ENCODE data around the gene HECW1. TPM values are rescaled to one million over a fixed set of nuclear protein-coding genes. Genes with fewer than 3 reads are reported as not detected.

Gene HECW1
- total RNA-seq, 1 experiment from 2014 or later: 1.8 TPM

GRCh38 chr7:43364391-43364790 is 251.9 kb downstream of the HECW1 start:
- Mint-ChIP-seq H3K4me1 (ENCODE audit: low read depth, unreplicated experiment) (no peaks in the 10 kb centered on the region), H3K36me3 (ENCODE audit: insufficient read depth, unreplicated experiment) (no peaks in the 10 kb centered on the region), H3K27ac (ENCODE audit: unreplicated experiment) (no peak overlapping the region), H3K9me3 (ENCODE audit: unreplicated experiment) (no peaks in the 10 kb centered on the region), H3K27me3 (ENCODE audit: insufficient read depth, unreplicated experiment) (no peaks in the 10 kb centered on the region), H3K4me3 (ENCODE audit: unreplicated experiment) (no peak overlapping the region)
- CTCF ChIA-PET: no interaction called here
- no TSS peak for BruUV-seq (replicated peaks)
- TF ChIP-seq, protein P1, sequence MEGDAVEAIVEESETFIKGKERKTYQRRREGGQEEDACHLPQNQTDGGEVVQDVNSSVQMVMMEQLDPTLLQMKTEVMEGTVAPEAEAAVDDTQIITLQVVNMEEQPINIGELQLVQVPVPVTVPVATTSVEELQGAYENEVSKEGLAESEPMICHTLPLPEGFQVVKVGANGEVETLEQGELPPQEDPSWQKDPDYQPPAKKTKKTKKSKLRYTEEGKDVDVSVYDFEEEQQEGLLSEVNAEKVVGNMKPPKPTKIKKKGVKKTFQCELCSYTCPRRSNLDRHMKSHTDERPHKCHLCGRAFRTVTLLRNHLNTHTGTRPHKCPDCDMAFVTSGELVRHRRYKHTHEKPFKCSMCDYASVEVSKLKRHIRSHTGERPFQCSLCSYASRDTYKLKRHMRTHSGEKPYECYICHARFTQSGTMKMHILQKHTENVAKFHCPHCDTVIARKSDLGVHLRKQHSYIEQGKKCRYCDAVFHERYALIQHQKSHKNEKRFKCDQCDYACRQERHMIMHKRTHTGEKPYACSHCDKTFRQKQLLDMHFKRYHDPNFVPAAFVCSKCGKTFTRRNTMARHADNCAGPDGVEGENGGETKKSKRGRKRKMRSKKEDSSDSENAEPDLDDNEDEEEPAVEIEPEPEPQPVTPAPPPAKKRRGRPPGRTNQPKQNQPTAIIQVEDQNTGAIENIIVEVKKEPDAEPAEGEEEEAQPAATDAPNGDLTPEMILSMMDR (IDR thresholded peaks at IDR 0.05; ENCODE audit: insufficient read depth in 1 of 2, low read depth in 1 of 2, low read length in 1 of 2, severe bottlenecking in 1 of 2, unreplicated experiment in 1 of 2): no peak
- Histone ChIP-seq H3K27me3 (replicated peaks; ENCODE audit: control insufficient read depth, insufficient read depth, low read length) (no peaks in the 10 kb centered on the region), H3K9me3 (0 out of 2 replicates have a peak, but pooled peaks cover 3% of the 10 kb centered on the region), H3K4me1 (no peaks in the 10 kb centered on the region), H3K36me3 (ENCODE audit: control insufficient read depth, insufficient read depth, low read length) (no peaks in the 10 kb centered on the region), H3K4me3 (ENCODE audit: low read depth, low read length) (no peak overlapping the region)
- no peak for DNase-seq
- POLR2A ChIA-PET: no interaction called here
- intact Hi-C loops (cut with micrococcal nuclease; ENCODE audit: unreplicated experiment): no loop called here

DNA sequence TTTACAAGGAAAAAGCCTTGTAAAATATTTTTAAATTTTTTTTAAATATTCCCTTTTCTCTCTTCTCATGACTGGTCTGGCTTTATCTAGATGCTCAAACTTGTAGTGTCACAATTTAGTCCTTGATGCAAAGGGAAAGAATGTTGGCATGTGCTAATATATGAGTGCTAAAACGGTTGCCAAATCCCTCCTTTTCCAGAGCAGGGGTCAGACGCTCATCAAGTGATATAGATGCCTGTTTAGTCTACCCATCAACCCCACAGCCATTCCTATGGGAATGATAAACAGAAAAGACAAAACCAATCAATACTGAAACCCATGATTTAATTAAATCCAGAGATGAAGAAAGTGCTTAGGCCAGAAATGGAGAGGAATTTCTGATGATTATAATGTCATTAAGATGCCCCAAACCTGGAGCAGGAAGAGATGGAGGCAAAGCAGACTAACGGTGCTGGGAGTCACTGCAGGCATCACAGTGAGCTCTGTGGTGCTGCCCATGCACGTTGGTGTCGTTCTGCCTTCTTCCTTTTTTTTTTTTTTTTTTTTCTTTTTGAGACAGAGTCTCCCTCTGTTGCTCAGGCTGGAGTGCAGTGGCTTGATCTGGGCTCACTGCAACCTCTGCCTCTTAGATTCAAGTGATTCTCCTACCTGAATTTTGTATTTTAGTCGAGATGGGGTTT is 260.4 kb downstream of the HECW1 start:
- Histone ChIP-seq H3K4me3 (ENCODE audit: low read depth, low read length) (no peak overlapping the region), H3K27me3 (replicated peaks; ENCODE audit: control insufficient read depth, insufficient read depth, low read length) (no peaks in the 10 kb centered on the region), H3K4me1 (no peaks in the 10 kb centered on the region), H3K9me3 (no peaks in the 10 kb centered on the region), H3K36me3 (ENCODE audit: control insufficient read depth, insufficient read depth, low read length) (no peaks in the 10 kb centered on the region)
- H3K27me3 Mint-ChIP-seq (ENCODE audit: insufficient read depth, unreplicated experiment): peaks cover 6% of the 10 kb centered on the region
- TF ChIP-seq, protein P1 (IDR thresholded peaks at IDR 0.05; ENCODE audit: insufficient read depth in 1 of 2, low read depth in 1 of 2, low read length in 1 of 2, severe bottlenecking in 1 of 2, unreplicated experiment in 1 of 2): no peak
- H3K4me3 Mint-ChIP-seq (ENCODE audit: unreplicated experiment): no peak overlapping the region
- intact Hi-C loops (cut with micrococcal nuclease; ENCODE audit: unreplicated experiment): no loop called here
- no peak overlapping the region for H3K27ac Mint-ChIP-seq (ENCODE audit: unreplicated experiment)
- H3K9me3 Mint-ChIP-seq (ENCODE audit: unreplicated experiment): no peaks in the 10 kb centered on the region
- H3K4me1 Mint-ChIP-seq (ENCODE audit: low read depth, unreplicated experiment): no peaks in the 10 kb centered on the region
- no TSS peak for BruUV-seq (replicated peaks)
- CTCF ChIA-PET: no interaction called here
- POLR2A ChIA-PET: no interaction called here
- H3K36me3 Mint-ChIP-seq (ENCODE audit: insufficient read depth, unreplicated experiment): no peaks in the 10 kb centered on the region
- no peak for DNase-seq

DNA sequence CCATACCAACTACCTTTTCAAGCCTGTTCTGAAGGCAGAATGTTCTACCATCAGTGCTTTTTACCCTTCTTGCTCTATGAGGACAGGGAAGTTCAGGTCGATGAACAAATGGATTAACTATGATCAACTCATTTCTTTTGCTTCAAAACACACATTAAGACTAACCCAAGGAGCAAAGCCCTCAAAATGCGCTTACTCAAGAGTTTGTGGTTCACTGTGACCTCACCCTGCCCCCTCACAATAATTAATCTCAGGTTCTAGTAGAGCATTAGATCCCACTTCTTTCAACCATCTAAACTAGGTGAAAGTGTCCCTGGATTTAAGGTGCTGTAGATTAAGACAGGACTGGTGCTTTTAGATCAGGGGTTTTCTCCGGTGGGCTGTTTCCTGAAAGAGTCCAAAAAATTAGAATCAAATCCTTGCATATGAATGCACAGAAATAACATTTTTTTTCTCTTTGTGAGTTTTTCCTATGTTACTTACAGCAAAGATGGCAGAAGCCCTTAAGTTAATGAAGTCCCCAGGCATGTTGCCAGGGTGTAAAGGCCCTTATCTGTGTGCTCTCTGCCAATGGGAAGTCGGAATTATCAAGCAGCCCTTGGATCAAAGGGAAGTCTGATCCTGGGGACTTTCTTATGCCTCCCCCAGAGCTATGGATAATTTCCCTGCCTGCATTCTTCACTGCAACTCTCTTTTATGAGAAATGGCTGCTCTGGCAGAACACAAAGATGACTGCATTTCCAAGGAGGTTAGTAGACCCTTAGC is 264.9 kb downstream of the HECW1 start:
- Mint-ChIP-seq H3K4me3 (ENCODE audit: unreplicated experiment) (no peak overlapping the region), H3K4me1 (ENCODE audit: low read depth, unreplicated experiment) (no peaks in the 10 kb centered on the region), H3K36me3 (ENCODE audit: insufficient read depth, unreplicated experiment) (no peaks in the 10 kb centered on the region), H3K27ac (ENCODE audit: unreplicated experiment) (no peak overlapping the region), H3K27me3 (ENCODE audit: insufficient read depth, unreplicated experiment) (peaks cover 14% of the 10 kb centered on the region), H3K9me3 (ENCODE audit: unreplicated experiment) (no peaks in the 10 kb centered on the region)
- POLR2A ChIA-PET: no interaction called here
- no peak for DNase-seq
- Histone ChIP-seq H3K27me3 (replicated peaks; ENCODE audit: control insufficient read depth, insufficient read depth, low read length) (no peaks in the 10 kb centered on the region), H3K4me1 (no peaks in the 10 kb centered on the region), H3K9me3 (no peaks in the 10 kb centered on the region), H3K4me3 (ENCODE audit: low read depth, low read length) (no peak overlapping the region), H3K36me3 (ENCODE audit: control insufficient read depth, insufficient read depth, low read length) (no peaks in the 10 kb centered on the region)
- TF ChIP-seq, protein P1 (IDR thresholded peaks at IDR 0.05; ENCODE audit: insufficient read depth in 1 of 2, low read depth in 1 of 2, low read length in 1 of 2, severe bottlenecking in 1 of 2, unreplicated experiment in 1 of 2): no peak
- BruUV-seq (replicated peaks): no TSS peak
- CTCF ChIA-PET: no interaction called here
- intact Hi-C loops (cut with micrococcal nuclease; ENCODE audit: unreplicated experiment): no loop called here
